GM12891 (cell line): Measurements from ENCODE around the gene IRF9.

ENCODE experiments used
- DNase-seq: peaks from one replicate; pipeline ENCODE4 v3.0.0; 2011; ENCODE audit warnings: low spot score; ENCODE audit not compliant: insufficient read length
- FAIRE-seq: peaks from 2 replicates; lab custom pipeline; 2011; peaks lifted over from hg19 to GRCh38; lab: Jason Lieb, UNC
- PAX5 ChIP-seq: IDR thresholded peaks from 2 replicates; pipeline ENCODE4 v1.6.1; 2011; ENCODE audit warnings: low read length, moderate library complexity, mild to moderate bottlenecking; ENCODE audit not compliant: insufficient read depth, severe bottlenecking
- POLR2A ChIP-seq: IDR thresholded peaks from 2 replicates; pipeline ENCODE4 v1.6.1; 2011; ENCODE audit warnings: low read depth, low read length, control low read depth
- POLR2AphosphoS5 ChIP-seq: IDR thresholded peaks from 2 replicates; pipeline ENCODE4 v1.6.1; 2011; ENCODE audit warnings: low read depth, low read length, control low read depth
- POU2F2 ChIP-seq: IDR thresholded peaks from 2 replicates; pipeline ENCODE4 v1.6.1; 2011; ENCODE audit warnings: low read depth, mild to moderate bottlenecking, control low read depth, low read length, moderate library complexity
- SPI1 ChIP-seq: IDR thresholded peaks from 2 replicates; pipeline ENCODE4 v1.6.1; 2011; ENCODE audit warnings: low read depth, low read length, control low read depth
- TAF1 ChIP-seq: IDR thresholded peaks from 2 replicates; pipeline ENCODE4 v1.6.1; 2011; ENCODE audit warnings: low read depth, low read length, control low read depth

The IRF9 gene

GRCh38 chr14:24137529-24138395, 23.3 kb upstream of the IRF9 start:
- TF ChIP-seq POLR2A (peak; percentile 53; the same call in 1 of the 2 replicates), PAX5 (no peak), TAF1 (no peak)
- FAIRE-seq (no peak), DNase-seq (no peak)

- FAIRE-seq (no peak), DNase-seq (no peak)
- no peak for TF ChIP-seq TAF1
- TF ChIP-seq POLR2A: no peak
- TF ChIP-seq SPI1: no peak
- TF ChIP-seq PAX5: no peak
- no peak for TF ChIP-seq POU2F2
- TF ChIP-seq POLR2AphosphoS5: no peak
Measured at GRCh38 chr14:24138396-24139271, 22.4 kb upstream of the IRF9 start.

- TF ChIP-seq POLR2AphosphoS5 (no peak), PAX5 (no peak), POU2F2 (no peak), POLR2A (no peak), SPI1 (no peak), TAF1 (no peak)
- DNase-seq (no peak), FAIRE-seq (no peak)
Measured at GRCh38 chr14:24139272-24139934, 21.7 kb upstream of the IRF9 start.

- TF ChIP-seq POU2F2 (peak; percentile 53), SPI1 (peak; percentile 74), POLR2A (peak; percentile 78; the same call in 1 of the 2 replicates), TAF1 (peak; percentile 7), POLR2AphosphoS5 (peak; percentile 83), PAX5 (peak; percentile 72)
- peak; percentile 82 for FAIRE-seq
- peak; percentile 96 for DNase-seq
Measured at GRCh38 chr14:24141097-24141880, 19.8 kb upstream of the IRF9 start, which contains the start of gene EMC9. TSS of gene EMC9 (minus strand) at chr14:24141591. CDS start at chr14:24141304, 287 bp downstream.

- no peak for DNase-seq
- TF ChIP-seq POLR2AphosphoS5 (no peak), POU2F2 (no peak), TAF1 (no peak), POLR2A (no peak), SPI1 (no peak), PAX5 (no peak)
- FAIRE-seq: no peak
Measured at GRCh38 chr14:24143511-24143910, 17.6 kb upstream of the IRF9 start.

GRCh38 chr14:24144451-24144850, 16.6 kb upstream of the IRF9 start:
- TF ChIP-seq PAX5: no peak
- no peak for TF ChIP-seq POU2F2
- TF ChIP-seq SPI1: no peak
- no peak for TF ChIP-seq POLR2A
- TF ChIP-seq POLR2AphosphoS5: no peak
- TF ChIP-seq TAF1: no peak

GRCh38 chr14:24145219-24145618, 15.8 kb upstream of the IRF9 start:
- no peak for DNase-seq
- FAIRE-seq: no peak
- TF ChIP-seq POLR2A (no peak), TAF1 (no peak), SPI1 (no peak), POU2F2 (no peak), POLR2AphosphoS5 (no peak), PAX5 (no peak)

More at GRCh38 chr14:24144451-24144850, 16.6 kb upstream of the IRF9 start:
- no peak for FAIRE-seq
- DNase-seq: no peak

GRCh38 chr14:24145690-24146452, 15.2 kb upstream of the IRF9 start:
- DNase-seq (no peak), FAIRE-seq (peak; percentile 23)
- TF ChIP-seq TAF1 (no peak), SPI1 (no peak), POLR2A (no peak), POLR2AphosphoS5 (no peak), PAX5 (no peak), POU2F2 (no peak)
